Activated CD4-positive, alpha-beta T cell treated with anti-CD3 and anti-CD28 coated beads, Interleukin-2, amount 10 ng/mL, durations not matched to agents 24 days and 14 days (primary cell): ENCODE results near the gene NACA2. TPM values are rescaled to one million over a fixed set of nuclear protein-coding genes. Genes with fewer than 3 reads are reported as not detected.

Experiments used
- DNase-seq: peaks from one replicate; pipeline ENCODE4 v3.0.0; 2022
- H3K27ac Mint-ChIP-seq: one replicate; pipeline ENCODE4 v1.8.0; 2022; ENCODE audit warnings: mild to moderate bottlenecking, mixed read lengths
- H3K27me3 Mint-ChIP-seq: one replicate; pipeline ENCODE4 v1.8.0; 2022; ENCODE audit warnings: mixed read lengths
- H3K36me3 Mint-ChIP-seq: one replicate; pipeline ENCODE4 v1.8.0; 2022; ENCODE audit warnings: low read depth, mild to moderate bottlenecking, mixed read lengths
- H3K4me1 Mint-ChIP-seq: one replicate; pipeline ENCODE4 v1.8.0; 2021; ENCODE audit warnings: mixed read lengths
- H3K4me3 Mint-ChIP-seq: one replicate; pipeline ENCODE4 v1.8.0; 2022; ENCODE audit warnings: mild to moderate bottlenecking, moderate library complexity, mixed read lengths
- H3K9me3 Mint-ChIP-seq: one replicate; pipeline ENCODE4 v1.8.0; 2021; ENCODE audit warnings: mixed read lengths
- intact Hi-C: fragments of 100-400 bp; cut with micrococcal nuclease; formaldehyde crosslinking; loops from one replicate; pipeline ENCODE4 v1.15.1; 2023
- total RNA-seq: library from RNA; stranded (reverse); gene quantifications from 2 replicates; pipeline ENCODE4 v1.2.3, GENCODE V29; 2022

The NACA2 gene
- total RNA-seq, 1 donor from 2014 or later = not detected

GRCh38 chr17:61540874-61541273 is 50.1 kb downstream of the NACA2 start:
- H3K36me3 Mint-ChIP-seq = no peaks in the 10 kb centered on the region
- H3K27me3 Mint-ChIP-seq = peaks cover 19% of the 10 kb centered on the region
- DNase-seq = no peak
- intact Hi-C loops = no loop called here
- H3K27ac Mint-ChIP-seq = no peak overlapping the region
- H3K4me3 Mint-ChIP-seq = no peak overlapping the region
- H3K9me3 Mint-ChIP-seq = no peaks in the 10 kb centered on the region
- H3K4me1 Mint-ChIP-seq = no peaks in the 10 kb centered on the region

Other genes with a start within 250 kb of the NACA2 start
- not detected in 2 replicates for gene TBX2, start 191.4 kb downstream of the NACA2 start, total RNA-seq
- gene TBX4, start 138.8 kb downstream of the NACA2 start, total RNA-seq = not detected in 2 replicates